Amniotic stem cell (primary cell): Measurements from ENCODE around the gene TIGD7.

Experiments used
- DNase-seq: peaks from one replicate; lab custom pipeline; 2025; lab: John Stamatoyannopoulos, UW

The TIGD7 gene, protein sequence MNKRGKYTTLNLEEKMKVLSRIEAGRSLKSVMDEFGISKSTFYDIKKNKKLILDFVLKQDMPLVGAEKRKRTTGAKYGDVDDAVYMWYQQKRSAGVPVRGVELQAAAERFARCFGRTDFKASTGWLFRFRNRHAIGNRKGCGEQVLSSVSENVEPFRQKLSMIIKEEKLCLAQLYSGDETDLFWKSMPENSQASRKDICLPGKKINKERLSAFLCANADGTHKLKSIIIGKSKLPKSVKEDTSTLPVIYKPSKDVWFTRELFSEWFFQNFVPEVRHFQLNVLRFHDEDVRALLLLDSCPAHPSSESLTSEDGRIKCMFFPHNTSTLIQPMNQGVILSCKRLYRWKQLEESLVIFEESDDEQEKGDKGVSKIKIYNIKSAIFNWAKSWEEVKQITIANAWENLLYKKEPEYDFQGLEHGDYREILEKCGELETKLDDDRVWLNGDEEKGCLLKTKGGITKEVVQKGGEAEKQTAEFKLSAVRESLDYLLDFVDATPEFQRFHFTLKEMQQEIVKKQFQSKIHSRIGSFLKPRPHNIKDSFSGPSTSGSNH

DNA sequence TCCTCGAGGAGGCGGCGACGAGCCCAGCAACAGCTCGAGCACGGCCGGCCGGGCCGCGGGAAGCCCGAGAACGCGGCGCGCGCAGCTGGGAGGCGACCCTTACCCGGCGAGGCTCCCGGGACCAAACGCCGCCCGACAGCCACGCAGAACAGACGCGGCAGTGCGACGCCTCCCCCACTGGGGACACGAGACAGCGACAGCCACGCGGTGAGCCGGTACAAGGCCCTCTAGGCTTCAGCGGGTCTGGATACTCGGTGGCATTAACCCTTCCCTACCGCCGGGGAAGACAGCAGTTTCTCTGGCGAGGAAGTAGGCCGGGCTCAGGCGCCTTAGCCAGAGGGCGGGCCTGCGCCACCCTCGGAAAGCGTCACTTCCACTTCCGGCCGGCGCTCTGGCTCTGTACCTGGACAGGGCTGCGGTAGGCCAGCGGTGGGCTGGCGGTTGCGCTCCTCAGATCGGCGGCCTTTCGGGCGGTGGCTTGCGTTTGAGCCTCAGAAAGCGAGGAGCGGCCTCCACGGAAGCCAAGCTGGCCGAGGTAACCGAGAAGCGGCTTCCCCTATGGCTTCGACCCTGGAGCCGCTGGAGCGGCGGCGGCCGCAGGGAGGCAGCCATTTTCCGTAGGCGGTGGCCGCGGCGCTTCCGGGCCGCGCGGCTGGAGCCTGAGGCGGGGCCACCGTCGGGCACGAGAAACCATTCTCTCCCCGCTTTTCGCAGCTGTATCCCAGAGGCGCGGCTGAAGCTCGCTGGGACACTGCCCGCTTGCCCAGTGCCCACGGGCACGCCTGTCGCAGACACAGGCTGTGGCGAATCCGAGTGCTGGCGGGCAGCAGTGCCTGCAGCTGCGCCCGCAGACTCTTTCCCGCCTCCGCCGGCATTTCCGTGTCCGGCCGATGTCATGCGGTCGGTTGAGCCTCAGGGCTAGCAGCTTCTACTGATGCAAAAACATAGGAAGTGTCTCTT lies at the start of gene TIGD7, which contains the start of gene ZNF75A:
TIGD7 (minus strand) TSS at position 322 of the 960 bp plus-strand sequence. CDS start 4,816 bp downstream, outside the sequence.
ZNF75A (plus strand) TSS at position 389 of the 960 bp plus-strand sequence. CDS start 2,932 bp downstream, outside the sequence.
- peak; percentile 68 for DNase-seq

DNA sequence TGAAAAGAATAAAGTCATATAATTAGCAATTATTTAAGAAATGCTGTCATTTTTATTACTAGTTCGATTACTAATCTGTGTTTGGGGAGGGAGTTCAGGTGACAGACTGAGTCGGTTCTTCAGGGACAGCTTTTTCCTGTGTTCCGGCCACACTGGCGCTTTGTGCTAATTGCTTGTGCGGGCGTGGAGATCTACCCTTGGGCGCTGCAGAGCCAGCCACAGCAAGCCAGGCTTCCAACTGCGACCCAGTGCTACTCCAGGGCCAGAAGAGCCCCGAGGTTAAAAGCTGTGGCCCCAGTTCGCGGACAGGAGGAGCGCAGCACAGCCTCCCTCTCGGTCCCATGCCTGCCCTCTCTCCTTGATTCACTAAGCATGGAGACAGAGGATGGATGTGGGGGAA lies 43.9 kb upstream of the TIGD7 start:
- DNase-seq = no peak

DNA sequence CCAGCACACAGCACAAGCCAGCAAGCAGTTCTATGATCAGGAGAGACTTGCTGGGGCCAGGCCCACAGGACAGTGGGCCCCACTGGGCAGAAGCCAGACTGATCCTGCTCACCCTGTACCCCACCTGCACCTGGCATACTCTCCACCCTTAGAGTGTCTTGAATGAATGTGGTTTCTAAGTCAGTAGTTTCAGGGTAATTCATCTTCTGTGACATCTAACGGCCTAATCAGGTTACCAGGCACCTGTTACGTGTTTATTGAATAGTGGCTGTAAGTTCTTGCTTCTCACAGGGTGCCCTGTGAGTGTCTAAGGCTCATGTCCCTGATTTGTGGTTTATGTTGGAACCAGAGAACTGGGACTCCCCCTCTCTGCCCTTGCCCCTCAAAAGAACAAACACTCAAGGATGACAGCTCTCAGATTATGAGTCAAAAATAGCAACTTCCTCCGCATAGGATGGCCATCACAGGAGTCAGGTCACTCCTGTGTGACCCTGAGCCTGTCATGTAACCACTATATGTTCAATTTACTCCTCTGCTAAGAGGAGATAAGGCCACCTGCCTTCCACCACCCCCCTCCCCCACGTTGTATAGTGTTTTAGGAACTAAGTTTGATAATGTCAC lies 43.4 kb upstream of the TIGD7 start:
- no peak for DNase-seq

DNA sequence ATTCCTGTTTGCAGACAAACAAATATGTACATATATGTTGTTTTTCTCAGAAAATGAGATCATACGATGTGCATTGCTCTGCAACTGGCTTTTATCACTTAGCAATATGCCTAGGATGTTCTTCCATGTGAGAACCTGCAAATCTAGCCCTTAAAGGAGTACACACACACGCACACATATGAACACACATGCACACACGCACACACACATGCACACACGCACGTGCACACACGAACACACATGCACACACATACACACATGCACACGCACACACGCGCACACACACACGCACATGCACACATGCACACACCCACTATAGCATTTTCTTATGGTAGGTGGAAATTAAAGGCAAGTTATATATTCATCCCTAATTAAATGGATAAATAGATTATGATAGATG lies 42.4 kb upstream of the TIGD7 start:
- no peak for DNase-seq

DNA sequence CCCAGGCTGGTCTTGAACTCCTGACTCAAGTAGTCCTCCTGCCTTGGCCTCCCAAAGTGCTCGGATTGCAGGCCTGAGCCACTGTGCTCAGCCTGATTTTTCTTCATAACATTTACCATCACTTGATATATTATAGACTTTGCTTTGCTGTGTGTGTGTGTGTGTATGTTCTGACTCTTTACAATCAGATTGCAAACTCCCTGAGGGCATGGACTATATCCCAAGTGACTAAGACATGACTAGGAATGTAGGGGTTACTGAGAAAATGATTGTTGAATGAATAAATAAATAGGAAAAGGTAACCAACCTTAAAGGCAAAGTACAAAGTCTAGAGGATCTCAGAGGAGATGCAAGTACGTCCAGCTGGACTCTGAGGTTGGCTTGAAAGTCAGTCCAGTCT lies 40.8 kb upstream of the TIGD7 start:
- no peak for DNase-seq

DNA sequence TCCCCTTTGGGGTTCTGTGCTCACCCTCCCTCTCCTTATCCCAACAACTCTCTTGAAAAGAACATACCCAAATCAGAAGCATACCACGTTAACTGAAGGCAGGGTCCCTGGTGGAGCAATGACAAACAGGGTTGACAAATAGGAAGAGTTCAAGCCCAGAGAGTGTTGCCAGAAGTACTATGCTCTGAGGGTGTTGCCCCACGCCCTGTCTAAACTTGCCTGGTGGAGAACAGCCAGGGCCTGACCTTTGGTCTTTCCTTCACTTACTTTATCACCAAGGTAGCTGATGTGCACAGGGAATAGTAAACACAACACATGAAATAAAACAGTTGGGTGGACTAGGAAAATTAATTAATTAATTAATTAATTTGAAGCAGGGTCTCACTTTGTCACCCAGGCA lies 23.4 kb upstream of the TIGD7 start:
- DNase-seq = no peak

DNA sequence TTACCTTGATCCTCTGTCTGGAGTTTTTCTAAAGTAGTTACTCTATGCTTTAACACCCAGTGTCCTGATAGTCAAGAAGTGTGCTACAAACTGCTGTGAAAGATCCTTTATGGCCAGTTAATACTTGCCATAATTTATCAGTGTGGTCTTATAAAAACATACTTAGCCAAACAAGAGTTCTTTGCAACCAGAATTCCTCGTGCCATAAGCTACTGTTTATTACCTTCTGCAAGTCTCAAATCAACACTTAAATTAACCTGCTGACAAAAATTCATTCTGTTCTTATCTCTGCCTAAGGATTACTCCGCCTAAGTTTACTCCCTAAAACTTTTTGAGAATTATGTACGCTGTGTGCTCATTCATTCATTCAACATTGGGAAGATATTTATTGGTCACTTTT lies 22.9 kb upstream of the TIGD7 start:
- DNase-seq = no peak

DNA sequence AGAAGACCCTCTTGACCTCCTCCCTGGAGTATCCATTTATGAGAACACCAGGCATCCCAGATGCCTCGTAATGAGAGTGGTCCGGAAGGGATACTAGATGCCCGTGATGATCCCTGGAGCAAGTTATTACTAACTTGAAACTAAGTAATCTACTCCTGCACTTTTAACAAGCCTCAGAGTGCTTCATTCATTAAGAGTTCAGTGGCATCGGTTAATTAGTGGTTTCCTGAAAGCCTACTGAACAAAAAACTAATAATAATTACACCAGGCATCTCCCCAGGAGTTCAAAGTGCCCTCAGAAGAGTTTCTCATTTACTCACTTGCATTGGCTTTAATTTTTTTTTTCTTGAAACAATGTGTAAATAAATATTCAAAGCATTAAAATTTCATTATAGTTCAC lies 22.3 kb upstream of the TIGD7 start:
- DNase-seq = no peak

DNA sequence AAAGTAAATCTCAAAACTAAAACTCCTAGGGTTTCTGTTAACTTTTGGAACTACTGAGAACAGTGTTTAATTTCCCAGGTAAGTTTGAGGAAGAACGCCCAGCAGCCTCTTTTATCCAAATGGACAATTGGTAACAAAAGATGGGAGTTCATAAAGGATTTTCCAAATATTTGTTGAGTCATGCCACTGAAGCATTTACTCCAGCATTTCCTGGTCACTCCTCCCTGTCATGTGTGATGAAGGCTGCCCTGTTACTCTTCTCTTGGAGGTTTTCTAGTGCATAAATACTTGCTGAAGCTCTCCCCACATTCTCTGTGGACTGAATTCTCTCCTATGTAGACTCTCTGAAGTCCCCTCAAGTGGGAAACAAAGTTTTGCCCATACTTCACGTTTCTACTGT lies 16.6 kb upstream of the TIGD7 start:
- no peak for DNase-seq

DNA sequence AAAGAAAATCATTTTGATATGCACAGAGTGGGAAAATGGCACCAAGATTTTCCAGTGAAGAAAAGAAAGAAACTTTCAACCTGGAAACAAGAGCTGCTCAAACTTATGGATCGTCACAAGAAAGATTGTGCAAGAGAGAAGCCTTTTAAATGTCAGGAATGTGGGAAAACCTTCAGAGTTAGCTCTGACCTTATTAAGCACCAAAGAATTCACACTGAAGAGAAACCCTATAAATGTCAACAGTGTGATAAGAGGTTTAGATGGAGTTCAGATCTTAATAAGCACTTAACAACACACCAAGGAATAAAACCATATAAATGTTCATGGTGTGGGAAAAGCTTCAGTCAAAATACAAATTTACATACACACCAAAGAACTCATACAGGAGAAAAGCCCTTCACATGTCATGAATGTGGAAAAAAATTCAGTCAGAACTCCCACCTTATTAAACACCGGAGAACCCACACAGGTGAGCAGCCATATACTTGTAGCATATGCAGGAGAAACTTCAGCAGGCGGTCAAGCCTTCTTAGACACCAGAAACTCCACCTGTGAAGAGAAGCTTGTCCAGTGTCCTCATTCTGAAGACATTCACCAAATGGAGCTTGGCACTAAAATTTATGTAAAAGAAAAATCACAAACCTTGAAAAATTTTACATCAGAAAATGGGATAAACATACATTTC lies 12.2 kb upstream of the TIGD7 start:
- DNase-seq = no peak

DNA sequence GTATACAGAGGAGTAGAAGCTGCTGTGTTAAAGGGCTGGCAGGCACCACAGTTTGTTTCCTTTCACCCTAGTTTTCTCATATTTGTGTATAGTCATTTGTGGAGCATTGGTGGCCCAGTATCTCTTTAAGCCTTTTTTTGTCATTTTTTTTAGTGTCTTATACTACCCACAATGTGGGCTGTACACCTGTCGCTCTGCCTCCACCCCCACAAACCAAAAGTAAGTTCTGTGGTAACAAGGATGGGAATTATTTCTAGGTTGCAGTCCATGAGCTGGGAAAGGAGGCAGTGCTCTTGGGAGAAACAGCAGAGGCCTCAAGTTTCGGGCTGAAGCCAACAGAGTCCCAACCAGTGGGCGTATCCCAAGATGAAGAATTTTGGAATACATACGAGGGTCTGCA lies 6.3 kb upstream of the TIGD7 start:
- no peak for DNase-seq

DNA sequence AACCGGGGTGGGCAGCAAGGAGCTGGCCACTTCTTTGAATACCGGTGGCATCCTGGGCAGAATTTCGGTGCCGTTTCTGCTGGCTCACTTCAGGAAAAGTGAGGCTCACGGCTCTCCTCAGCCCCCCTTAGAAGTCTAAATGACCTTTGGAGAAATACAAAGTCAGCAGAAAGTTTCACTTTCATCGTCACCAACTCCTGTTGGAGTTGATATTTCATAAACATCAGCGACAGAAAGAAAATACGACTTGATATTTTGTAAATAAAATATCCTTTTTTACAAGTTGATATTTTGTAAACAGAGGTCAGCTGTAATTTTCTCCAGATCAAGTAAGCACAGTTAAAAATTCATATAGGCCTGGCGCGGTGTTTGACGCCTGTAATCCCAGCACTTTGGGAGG lies 848 bp upstream of the TIGD7 start:
- DNase-seq = no peak

DNA sequence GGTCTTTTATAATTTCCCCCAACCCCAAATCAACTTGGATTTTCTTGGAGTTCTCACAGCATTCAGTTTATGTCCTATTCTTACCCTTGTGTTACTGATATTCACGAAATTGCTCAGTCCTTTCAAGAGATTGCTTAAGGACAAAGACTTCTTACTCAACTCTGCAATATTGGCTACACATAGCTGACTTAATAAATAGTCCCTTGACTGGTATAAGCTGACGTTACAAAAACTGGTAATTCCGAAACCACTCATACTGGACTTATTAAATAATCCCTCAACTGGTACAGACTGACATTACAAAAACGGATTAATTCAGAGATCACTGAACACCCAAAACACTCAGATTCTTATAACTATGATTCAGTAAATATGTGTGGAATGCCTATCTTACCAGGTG lies 860 bp downstream of the TIGD7 start:
- no peak for DNase-seq

DNA sequence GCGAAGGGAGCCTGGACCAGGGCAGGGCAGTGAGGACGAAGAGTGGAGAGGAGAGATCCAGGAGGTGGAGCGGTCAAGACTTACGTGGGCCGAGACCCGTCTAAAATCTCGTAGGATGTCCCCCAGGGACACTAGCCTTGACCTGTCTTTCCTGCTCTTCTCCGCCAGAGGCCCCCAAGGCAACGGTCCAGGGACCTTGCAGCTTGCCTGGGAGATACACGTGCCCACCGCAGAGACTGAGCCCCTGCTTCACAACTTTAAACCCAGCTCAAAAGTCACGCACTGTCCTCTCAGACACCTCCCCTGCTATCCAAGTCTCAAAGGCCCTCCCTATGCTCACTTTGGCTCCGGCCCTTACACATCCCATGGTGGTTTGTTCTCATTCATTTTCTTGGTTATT lies 9.4 kb downstream of the TIGD7 start:
- DNase-seq = no peak

DNA sequence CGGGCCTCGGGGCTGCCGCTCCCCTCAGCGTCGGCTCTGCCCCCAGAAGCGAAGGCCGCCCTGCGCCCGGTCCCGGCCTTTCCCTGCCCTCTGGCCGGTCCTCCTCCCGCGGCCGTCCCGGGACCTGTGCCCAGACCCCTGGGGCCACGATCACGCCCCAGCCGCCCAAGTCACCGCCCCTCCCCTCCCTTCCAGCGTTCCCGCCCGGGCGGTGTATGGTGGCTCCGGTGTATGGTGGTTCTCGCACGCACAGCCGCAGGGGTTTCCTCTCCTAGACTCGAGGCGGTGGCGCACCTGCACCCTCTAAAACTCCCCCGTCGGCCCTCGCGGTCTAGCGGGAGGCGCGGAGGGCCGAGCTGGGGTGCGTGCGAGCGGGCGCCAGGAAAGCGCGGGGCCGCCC lies 10.0 kb downstream of the TIGD7 start:
- DNase-seq = no peak

DNA sequence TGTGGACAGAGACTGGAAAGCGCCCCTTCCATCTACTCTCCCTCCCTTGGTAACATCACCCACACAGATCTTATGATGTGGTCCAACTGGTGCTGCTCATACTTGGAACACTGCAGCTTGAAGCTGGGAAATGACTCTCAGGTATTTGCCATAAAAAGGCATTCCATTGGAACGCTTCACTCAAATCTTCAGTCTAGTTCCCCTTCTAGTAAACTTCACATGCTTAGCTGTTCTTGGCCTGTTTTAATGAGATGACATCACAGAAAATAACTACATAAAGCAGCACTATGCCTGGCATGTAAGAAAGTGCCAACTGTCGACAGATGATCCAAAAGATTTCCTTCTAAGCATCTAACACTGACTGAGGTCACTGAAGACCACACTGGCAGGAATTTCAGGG lies 12.6 kb downstream of the TIGD7 start:
- no peak for DNase-seq

DNA sequence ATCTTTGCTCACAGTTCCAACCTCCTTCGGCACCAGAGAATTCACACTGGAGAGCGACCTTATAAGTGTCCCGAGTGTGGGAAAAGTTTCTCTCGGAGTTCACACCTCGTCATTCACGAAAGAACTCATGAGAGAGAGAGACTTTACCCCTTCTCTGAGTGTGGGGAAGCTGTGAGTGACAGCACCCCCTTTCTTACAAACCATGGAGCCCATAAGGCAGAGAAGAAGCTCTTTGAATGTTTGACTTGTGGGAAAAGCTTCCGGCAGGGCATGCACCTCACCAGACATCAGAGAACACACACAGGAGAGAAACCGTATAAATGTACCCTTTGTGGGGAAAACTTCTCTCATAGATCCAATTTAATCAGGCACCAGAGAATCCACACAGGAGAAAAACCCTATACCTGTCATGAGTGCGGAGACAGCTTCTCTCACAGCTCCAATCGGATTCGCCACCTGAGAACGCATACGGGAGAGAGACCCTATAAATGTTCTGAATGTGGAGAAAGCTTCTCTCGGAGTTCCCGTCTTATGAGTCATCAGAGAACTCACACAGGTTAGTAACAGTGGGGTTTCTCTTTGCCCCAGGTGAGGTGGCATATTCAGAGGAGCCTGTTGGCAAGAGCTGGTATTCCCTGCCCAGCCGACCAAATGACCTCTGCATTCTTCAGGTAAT lies 15.1 kb downstream of the TIGD7 start:
- DNase-seq = no peak

DNA sequence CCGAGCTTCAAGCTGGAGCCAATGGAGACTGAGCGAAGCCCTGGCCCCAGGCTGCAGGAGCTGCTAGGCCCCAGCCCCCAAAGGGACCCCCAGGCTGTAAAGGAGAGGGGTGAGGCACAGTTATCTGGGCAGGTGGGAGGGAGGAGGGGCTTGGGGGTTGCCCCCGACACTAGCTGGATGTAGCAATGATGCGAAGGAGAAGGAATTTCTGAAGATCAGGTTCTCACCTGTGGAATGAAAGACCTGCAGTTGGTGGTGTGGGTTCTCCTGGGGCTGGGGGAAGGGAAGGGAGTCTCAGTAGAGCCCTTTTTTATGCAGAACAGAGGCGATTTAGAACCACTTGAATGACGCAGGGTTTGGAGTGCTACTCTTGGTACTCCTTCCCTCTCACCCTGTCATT lies 20.1 kb downstream of the TIGD7 start:
- no peak for DNase-seq

DNA sequence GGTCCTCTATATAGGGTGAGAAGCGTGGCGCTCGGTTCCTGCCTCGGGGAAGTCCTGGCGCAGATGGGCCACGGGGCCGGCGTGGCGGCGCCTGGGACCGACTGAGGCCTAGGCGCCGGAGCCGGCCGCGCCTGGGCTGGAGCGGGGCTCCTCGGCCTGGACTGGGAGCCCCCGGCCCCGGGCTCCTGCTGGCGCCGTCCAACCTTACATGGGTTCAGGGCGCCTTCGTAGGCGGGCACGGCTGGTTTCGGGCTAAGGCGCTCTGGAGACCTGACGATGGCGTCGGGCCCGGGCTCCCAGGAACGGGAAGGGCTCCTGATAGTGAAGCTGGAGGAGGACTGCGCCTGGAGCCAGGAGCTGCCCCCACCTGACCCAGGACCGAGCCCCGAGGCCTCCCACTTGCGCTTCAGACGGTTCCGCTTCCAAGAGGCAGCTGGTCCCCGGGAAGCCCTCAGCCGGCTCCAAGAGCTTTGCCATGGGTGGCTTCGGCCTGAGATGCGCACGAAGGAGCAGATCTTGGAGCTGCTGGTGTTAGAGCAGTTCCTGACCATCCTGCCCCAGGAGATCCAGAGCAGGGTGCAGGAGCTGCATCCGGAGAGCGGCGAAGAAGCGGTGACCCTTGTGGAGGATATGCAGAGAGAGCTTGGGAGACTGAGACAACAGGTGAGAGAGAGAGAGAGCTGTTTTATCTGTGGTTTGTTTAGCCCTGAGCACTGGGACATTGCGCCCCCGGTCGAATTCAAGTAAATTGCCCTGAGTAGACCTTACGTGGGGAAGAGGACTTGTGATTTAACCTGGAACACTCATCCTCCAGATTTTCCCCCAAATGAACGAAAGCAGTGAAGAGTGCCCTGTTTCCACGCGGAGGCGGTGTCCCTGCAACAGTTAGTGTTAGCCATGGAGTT lies 21.4 kb downstream of the TIGD7 start:
- no peak for DNase-seq
